Activated T-cell treated with anti-CD3 and anti-CD28 coated beads, Interleukin-2, amount 50 U/mL, for 48 hours (primary cell): ENCODE results near the gene FRMD5.

ENCODE experiments used
- DNase-seq, 2 experiments: peaks; one replicate each; pipeline ENCODE4 v3.0.0-alpha.2; 2020

FRMD5 gene

DNA sequence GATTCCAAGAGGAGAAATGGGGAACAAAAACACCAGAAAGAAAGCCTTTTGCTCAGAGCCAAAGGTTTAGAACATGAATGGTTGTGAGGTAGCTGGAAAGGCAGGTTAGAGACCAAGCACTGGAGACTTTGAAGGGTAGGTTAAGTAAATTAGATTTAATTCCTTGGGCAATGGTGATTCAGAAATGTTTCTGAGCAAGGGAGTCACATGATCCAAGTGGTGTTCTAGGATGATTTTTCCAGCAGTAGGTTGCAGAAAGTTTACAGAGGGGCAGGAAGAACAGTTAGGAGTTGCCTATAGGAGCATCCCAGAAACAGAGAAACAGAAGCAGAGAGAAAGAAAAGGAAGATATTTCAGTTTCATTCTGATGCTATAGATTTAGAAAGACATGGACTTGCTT is 228.4 kb downstream of the FRMD5 start:
- no peak for DNase-seq

DNA sequence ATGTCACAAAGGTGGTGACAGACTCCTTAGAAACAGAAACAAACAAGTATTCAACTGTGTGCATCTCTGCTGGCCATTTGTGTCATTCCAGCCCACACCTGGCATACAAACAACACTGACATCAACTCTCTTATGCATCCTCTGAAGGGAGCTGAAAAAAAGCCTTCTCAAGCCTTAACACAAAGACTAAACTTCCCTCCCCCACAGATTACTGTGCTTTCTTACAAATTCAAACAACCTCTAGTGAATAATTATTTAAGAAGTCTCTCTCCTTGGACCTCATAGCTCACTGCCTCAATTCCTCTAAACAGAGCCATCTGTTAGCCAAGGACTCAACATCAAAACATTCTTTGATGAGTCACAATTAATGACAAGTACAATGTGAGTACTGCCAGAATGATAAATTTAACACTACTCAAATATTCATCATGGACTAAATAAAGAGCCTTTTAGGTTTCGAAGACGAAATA is 236.2 kb downstream of the FRMD5 start:
- DNase-seq, result no peak

DNA sequence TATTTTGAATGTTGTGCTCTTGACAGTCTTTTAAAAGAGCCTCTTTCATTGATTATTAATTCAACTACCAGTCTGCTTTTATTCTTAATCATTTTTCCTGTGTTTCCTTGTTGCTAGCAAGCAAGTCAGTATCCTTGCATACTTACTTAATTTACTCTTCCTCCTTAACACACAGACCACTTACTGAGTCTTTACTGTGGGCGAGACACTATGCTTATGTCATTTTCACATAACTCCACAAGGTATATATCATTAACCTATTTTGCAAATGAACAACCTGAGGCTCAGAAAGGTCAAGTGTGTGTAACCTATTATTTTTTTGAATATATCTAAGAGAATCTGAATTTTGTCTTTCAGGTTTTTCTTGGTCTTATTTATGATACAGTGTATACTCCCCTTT is 237.3 kb downstream of the FRMD5 start:
- no peak for DNase-seq

DNA sequence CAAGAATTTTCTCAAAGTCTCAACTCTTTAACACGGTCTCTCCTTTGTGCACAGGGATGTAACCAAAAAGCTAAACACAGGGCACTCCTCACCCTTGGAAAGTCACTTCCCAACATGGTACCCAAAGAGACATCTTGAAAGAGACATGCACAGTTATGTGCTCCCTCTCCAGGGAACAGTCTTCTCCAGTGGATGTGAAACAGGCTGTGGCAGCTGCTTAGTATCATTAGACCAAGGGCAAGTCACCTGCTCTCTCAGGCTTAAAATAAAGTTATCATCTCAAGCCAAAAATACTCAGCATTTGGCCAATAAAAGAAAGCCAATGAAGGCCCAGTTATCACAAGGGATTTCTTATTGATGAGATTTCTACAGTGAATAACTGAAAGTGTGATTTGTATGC is 239.9 kb downstream of the FRMD5 start:
- DNase-seq, result no peak

DNA sequence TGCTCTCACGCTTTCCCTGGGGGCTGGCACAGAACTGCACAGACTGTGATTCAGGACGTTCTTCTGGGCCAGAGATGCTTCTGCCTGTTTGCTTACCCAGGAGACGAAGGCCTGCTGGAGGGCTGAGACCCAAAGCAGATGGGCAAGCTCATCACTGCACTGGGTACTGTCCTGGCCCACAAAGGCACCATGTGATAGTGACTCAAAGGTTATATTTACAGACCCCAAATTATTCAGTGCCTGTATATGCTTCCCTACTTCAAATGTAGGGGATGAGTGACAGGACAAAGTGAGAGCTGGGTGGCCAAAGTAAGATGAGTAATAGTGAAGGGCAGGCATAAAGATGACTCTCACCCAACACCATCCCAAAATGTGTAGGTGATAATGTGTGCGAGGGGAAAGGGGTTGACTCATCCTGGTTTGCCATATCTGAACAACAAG is 240.9 kb downstream of the FRMD5 start:
- peak; percentile 30 to 39 for DNase-seq

DNA sequence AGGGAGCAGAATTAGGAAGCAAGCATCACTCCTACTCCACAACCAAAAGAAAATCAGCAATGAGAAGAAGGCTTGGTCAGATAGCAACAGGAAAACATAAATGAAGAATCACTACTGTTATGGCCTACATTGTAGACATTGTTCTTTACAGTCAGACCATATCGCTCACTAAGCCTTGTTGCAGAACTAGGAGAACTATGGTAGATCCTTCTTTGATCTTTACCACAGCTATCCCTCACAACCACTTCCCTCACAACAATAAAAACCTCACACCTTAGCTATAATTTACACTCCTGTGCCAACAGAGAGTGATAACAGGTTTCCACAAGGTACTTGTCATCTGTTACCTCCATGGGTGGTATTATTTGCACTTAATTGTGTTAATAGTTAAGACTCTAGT is 241.7 kb downstream of the FRMD5 start:
- DNase-seq, result no peak

DNA sequence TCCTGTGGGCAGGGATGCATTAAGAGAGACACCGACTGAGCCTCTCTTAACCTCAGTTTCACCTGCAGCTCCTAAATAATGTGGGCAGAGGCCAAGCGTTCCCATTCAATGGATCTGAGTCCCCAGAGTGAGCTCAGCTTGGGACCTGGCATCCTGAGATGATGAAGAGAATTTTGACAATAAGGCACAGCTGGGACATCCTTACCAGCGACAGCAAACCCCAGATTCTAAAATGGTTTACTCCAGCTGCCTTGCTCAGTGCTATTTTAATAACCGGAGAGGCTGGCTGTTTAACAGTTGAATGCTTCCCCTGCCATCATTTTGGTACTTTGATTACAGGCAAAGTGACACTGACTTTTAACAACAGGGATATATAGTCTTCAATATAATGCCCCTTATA is 244.5 kb downstream of the FRMD5 start:
- no peak for DNase-seq

DNA sequence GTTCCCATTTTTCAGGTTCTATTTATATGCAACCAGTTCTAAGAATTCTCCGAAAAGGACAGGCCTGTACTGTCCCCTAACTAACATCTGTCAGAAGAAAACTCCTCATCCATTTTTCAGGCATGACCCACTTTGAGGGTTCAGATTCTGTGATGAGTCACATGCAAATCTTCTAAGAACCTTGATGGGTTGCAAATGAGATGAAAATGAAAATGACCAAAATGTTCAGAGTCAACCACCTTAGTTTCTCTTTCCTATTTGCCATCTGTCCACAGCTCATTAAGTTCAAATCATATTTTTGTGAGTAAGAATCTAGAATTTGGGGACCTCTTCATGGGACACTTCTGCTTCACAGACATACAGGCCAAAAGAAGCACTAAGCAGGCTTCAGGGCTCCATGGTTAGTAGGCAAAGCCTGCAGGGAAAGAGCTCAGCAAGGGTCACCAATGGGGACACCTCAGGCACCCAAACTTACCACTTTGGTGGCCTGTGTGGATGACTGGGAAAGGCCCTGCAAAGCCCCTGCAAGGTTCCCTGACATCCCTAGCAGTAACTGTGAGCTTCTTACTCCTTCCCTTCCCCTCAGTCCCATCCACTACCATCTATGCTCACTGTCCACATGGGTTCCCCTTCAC is 246.3 kb downstream of the FRMD5 start:
- DNase-seq, result peak; percentile 21 to 24

DNA sequence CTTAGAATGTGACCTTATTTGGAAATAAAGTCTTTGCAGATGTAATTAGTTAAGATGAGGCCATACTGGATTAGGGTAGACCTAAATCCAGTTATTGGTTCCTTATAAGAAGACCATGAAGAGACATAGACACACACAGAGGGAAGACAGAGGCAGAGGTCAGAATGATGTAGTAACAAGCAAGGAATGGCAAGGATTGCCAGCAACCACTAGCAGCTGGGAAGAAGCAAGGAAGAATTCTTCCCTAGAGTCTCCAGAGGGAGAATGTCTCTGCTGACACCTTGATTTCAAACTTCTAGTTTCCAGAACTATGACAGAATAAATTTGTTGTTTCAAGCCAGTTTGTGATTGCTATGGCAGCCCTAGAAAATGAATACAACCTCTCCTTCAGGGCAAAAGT is 251.6 kb downstream of the FRMD5 start:
- DNase-seq, result no peak

DNA sequence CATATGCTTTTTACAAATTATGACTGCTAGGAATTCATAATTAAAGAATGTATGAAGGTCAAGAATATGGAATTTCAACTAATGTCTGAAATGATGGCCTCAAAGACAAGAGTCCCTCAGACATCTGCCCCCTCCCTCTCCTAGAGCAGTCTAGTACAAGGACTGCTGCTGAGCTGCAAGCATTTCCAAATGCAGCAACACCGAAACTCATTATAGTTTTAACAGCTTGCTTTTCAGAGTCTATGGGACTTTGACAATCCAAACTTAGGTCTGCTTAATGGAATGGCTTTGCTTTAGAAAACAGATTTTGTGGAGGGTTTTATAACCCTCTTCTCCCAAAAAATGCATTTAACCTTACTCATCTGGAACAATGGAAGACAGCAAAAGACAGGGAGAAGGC is 252.9 kb downstream of the FRMD5 start:
- DNase-seq, result no peak

DNA sequence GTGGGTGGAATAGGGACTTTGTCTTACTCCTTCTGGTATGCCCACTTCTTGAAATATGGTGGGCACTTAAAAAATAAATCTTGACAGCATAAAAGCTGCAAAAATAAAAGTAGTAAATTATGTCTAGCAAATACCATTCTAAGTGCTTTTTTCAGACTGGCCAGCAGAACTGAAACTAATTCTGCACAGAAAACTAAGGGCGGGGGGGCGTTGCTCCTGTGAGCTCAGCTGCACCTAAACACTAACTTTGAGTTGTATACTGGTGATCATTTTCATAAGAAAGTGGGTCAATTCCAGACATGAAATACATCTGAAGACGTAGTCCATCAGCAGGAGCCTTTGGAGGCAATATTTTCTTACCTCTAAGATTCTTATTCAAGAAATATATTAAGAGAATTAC is 253.5 kb downstream of the FRMD5 start:
- no peak for DNase-seq

DNA sequence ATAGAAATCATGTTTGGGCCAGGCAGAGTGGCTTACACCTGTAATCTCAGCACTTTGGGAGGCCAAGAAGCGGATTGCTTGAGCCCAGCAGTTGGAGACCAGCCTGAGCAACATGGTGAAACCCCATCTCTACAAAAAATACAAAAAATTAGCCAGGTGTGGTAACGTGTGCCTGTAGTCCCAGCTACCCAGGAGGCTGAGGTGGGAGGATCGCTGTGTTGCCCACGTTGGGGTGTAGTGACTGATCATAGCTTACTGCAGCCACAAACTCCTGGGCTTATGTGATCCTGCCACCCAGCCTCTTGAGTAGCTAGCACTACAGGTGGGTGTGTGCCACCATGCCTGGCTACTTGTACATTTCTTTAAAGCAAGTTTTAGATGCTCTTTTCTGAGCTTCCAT is 254.0 kb downstream of the FRMD5 start:
- DNase-seq, result no peak

DNA sequence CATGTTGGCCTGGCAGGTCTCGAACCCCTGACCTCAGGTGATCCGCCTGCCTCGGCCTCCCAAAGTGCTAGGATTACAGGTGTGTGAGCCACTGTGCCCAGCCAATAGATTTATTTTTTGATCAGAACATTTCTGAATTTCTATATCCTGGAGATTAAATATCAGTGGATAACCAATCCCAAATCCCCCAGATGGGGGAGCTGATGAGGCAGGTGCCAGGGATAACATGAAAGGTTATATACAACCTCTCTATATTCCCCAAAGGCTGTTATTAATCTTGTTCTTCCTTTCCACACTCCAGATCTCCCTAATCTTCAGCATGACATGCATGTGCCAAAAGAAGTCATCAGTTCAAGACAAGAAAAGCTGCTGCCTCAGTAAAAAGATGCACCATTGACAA is 256.0 kb downstream of the FRMD5 start:
- peak; percentile 23 to 27 for DNase-seq

DNA sequence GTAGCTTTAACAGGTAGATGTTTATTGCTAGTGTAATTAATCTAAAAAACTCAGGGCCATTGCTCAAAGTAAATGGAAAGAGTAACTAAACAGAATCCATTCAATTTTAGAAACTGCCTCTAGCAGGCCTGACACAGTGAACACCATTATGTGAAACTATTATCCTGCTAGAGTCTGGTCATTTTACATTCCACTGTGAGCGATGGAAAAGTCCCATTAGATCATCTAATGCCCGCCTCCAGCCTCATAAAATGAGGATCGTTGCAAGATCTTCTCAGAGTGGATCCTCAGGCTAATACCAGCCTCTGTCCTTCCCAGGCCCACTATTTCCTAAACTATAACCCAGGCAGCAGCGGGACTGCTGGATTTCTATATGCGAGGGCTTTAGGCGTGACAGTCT is 260.6 kb downstream of the FRMD5 start:
- DNase-seq, result no peak

DNA sequence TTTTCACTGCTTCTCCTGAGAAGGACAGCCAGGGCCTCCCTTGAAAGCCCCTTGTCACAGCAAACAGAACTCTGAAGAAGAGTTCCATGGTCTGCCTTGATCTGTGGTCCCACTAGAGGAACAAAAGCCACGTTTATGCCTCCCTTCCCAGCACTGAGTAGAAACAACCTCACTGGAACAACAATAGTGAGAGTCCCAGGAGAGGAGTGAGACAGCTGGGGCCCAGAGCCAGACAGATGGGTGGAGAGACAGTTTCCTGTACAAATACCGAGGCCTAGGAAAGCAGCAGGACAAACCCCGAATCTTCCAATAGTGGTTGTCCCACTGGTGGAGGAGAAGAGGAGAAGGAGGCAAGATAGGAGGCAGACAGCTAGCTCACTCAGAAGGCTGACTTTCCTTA is 262.2 kb downstream of the FRMD5 start:
- no peak for DNase-seq

DNA sequence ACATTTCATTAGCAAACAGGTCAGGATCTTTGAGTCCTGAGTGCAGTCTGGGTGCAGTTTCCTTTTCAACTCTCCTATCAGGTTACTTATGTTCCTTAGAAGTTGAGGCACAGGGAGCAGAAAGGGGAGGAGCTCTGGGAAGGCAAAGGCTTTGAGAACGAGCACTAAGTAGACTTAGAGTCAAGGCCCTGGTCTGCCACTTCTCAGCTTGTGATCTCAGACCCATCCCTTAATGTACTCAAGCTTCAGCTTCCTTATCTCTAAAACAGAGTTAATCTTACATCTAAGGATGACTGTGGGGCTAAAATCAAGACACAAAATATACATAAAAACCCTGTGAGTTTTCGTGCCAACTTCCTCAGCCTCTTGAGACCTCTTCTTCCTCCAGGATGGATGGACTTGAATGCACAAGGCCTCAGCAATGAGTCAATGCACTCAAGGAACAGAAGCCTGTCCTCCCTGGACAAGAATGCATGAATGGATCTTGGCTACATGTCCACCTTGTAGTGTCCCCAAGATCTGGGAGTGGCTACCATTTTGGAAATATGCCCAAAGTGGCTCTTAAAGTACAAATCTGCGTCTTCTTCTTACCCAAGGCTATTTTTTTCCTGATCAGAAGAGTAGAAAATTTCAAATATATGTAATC is 263.2 kb downstream of the FRMD5 start:
- DNase-seq, result no peak

DNA sequence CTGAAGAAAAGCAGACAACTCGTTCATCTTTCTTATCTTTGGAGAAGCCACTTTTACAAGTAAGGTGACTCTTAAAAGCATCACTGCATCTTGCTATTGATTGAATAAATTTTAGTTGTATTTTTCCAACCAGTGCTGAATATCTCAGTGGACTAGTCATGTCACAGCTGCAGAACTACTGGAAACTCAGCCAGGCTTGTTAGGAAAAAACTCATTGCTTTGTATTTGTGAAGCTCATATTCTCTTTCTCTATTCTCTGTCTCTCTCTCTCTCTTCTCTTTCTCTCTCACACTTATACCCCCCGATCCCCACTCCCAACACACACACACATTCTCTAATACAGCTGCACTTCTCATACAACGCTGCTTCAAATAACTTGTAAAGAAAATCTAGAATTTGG is 264.0 kb downstream of the FRMD5 start:
- no peak for DNase-seq

DNA sequence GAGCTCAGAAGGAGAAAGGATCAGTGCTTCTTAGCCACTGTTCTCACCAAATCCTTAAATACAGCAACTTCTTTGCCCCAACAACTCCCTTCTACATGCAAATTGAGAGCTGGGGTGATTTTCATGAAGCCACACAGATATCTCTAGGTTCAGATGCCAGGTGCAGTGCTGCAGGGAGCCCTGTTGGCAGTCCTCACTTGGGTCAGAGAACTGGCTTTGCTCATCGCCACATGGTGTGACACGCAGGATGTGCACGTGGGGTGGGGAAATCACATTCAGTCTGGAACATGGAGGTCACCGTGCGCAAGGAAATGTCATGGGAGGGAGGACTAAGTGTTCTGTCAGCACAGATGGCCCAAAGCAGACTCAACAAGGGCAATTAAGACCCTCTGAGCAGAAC is 264.5 kb downstream of the FRMD5 start:
- DNase-seq, result no peak

DNA sequence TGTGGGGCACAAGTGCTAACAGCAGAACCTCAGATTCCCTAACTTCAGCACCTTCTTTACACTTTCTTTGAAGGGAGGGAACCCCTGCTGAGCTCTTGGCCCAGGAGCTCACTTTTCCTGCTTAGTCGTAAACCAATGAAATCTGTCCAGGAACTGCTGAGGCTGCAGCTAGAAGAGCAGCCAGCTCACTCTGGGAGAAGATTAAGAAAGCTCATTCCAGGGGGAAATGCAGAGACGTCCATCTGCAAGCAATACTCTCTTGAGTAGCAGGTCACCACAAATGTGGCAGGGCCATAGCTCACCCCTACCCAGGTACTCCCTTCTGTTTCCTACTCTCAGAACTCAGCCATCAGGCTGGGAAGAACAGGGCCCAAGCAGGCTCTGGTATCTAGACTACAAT is 265.0 kb downstream of the FRMD5 start:
- no peak for DNase-seq

DNA sequence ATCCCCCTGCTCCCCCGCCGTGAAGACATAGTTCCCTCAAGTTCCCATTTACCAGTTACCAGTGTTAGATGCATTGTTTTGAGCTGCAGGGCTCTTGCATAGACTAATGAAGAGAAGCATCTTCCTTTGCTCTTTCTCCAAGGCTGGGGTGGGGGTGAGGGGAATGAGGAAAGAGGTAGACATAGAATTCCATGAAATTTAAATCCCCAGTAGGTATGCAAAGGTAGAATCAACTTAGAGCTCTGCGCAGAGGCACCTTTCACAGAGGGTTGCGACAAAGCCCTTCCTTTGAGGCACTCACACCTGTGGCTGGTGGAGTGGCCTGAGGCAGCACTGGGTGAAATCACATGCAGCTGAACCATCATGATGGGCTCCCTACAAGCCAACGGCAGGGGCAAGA is 266.9 kb downstream of the FRMD5 start:
- DNase-seq, result no peak

DNA sequence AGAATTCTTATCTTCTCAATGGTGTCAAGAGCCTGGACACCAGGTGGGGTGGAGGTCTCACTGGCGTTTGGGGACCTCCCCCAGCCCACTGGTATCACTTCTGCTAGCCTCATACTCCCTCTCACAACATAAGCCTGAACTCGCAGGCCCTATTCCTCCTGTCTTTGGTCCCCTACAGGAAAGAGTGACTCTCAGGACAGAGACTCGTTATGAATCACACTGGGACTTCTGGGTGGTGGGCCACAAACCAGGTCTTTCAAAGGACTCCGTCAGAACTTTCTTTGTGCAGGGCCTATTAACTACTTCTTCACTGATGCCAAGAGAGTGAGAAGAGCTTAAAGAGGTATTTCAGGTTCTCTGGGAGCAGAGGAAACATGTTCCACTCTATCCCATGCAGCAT is 267.9 kb downstream of the FRMD5 start:
- no peak for DNase-seq

DNA sequence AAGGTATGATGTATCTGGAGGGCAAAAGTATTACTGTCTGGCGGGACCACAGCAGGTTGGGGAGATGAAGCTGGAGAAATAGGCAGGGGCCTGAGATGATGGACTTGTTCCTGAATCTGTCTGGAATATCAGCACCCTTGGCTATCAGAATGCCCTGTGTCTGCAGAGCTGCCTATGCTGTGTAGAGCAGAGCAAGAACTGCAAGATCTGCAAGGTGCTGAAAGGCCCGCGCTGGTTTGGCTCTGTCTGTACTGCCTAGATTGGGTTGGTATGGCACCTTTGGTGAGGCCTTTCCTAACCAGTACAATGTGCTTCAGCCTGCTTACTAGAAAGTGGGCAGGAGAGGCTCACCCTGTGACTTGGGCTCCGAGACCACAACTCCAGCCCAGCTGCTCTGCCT is 271.5 kb downstream of the FRMD5 start:
- no peak for DNase-seq

DNA sequence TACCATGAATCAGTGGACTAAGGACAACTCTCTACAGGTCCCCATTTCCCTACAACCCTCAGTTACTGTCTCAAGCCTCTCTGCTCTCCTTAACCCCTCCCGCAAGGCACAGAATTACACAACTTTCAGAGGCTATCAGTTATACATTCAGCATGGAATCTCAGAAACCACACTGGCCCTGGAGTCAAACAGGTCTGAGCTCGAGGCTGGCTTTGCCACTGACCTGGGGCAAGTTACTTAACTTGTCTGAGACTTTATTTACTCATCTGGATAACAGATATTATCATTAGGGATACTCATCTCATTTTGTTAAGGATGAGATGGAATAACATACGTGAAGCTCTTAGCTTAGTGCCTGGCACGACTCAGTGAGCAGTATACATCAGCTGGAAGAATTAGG is 273.1 kb downstream of the FRMD5 start:
- DNase-seq, result no peak

DNA sequence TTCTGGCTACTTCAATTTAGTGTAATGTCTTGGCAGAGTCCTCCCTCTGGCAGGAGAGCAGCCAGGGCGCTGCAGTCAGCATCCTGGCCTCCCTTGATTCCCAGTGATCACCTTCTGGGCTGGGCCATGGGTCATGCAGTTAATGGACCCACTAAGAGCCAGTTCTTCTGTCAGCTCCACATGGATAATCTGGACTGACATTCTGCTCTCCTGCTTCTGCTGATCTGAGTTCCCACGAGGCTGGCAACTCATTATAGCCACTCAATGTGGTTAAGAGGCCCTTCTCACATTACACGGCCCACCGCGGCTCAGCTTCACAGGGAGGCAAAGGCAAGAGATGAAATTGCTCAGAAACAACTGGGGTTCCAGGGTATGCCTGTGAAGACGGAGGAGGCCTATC is 274.3 kb downstream of the FRMD5 start:
- DNase-seq, result no peak

DNA sequence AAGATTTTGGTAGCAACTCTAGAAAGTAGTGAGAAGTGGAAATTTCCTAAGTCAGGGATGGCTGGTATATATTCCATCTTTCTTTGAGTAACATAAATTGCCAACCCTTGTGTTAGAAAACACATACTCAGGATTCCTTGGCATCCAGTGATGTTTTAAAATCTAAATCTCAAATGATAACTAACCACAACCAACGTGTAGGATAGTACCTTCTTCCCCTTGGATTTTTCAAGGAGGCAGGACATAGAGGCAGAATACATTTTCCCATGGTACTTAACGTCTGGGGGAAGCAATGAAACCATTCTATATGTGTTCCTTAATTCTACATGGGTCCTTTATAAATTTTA is 274.8 kb downstream of the FRMD5 start:
- no peak for DNase-seq
